ENCODE data around the gene B3GNT8. TPM values are rescaled to one million over a fixed set of nuclear protein-coding genes. Genes with fewer than 3 reads are reported as not detected.
"Not testable (repeated sequence)": the region's sequence is repeated elsewhere in the genome, so short reads cannot be mapped to it uniquely, and the experiment has no call there.

The B3GNT8 gene
- total RNA-seq, 1 experiment from 2014 or later = not detected

GRCh38 chr19:41410336-41411054 is 16.7 kb downstream of the B3GNT8 start:
- BruUV-seq (replicated peaks) = no TSS peak
- POLR2A ChIA-PET (ENCODE audit: unreplicated experiment) = interaction anchor here (1.2 kb wide), 1 partner anchor 29 kb away, joined by 6 read pairs; no protein-coding TSS in a partner anchor
- Histone ChIP-seq H3K79me2 (ENCODE audit: low read depth) (no peaks in the 10 kb centered on the region), H2AFZ (no peak overlapping the region), H3K4me1 (replicated peaks; ENCODE audit: insufficient read depth) (peaks cover 9% of the 10 kb centered on the region), H4K20me1 (ENCODE audit: insufficient read depth) (no peaks in the 10 kb centered on the region), H3K36me3 (ENCODE audit: low read depth) (no peaks in the 10 kb centered on the region), H3K27me3 (ENCODE audit: insufficient read depth, low read depth) (no peaks in the 10 kb centered on the region), H3K9me2 (ENCODE audit: insufficient read depth) (no peaks in the 10 kb centered on the region), H3F3A (ENCODE audit: insufficient read depth, low read depth) (no peaks in the 10 kb centered on the region), H3K4me3 (no peak overlapping the region), H3K4me2 (no peak overlapping the region), H3K9me3 (ENCODE audit: insufficient read depth, low read depth) (no peaks in the 10 kb centered on the region), H3K27ac (no peak overlapping the region)
- no peak for DNase-seq
- intact Hi-C loops (cut with micrococcal nuclease; ENCODE audit: unreplicated experiment) = no loop called here
- CTCF ChIA-PET = interaction anchor here (0.5 kb wide), 1 partner anchor 343 kb away, joined by 3 read pairs; no protein-coding TSS in a partner anchor
- TF ChIP-seq EZH2 (IDR thresholded peaks at IDR 0.05; ENCODE audit: low read depth) (no peak), CTCF (conservative IDR thresholded peaks at IDR 0.05) (no peak)

- peak; percentile 67 to 72 for DNase-seq
- Histone ChIP-seq H3K4me3 (no peak overlapping the region), H3K4me1 (replicated peaks; ENCODE audit: insufficient read depth) (peaks cover 9% of the 10 kb centered on the region), H3K9me2 (ENCODE audit: insufficient read depth) (no peaks in the 10 kb centered on the region), H3K79me2 (ENCODE audit: low read depth) (no peaks in the 10 kb centered on the region), H3K9me3 (ENCODE audit: insufficient read depth, low read depth) (no peaks in the 10 kb centered on the region), H2AFZ (no peak overlapping the region), H3K27ac (no peak overlapping the region), H3K4me2 (no peak overlapping the region), H3K27me3 (ENCODE audit: insufficient read depth, low read depth) (no peaks in the 10 kb centered on the region), H3F3A (ENCODE audit: insufficient read depth, low read depth) (no peaks in the 10 kb centered on the region), H4K20me1 (ENCODE audit: insufficient read depth) (no peaks in the 10 kb centered on the region; the same call in 1 of the 2 replicates), H3K36me3 (ENCODE audit: low read depth) (no peaks in the 10 kb centered on the region)
- POLR2A ChIA-PET (ENCODE audit: unreplicated experiment) = interaction anchor here (0.6 to 1.2 kb wide), 5 partner anchors 30 to 648 kb away, joined by 3 to 37 read pairs (median 6); no protein-coding TSS in a partner anchor
- intact Hi-C loops (cut with micrococcal nuclease; ENCODE audit: unreplicated experiment) = no loop called here
- CTCF ChIA-PET = no interaction called here
- BruUV-seq (replicated peaks) = no TSS peak
- TF ChIP-seq EZH2 (IDR thresholded peaks at IDR 0.05; ENCODE audit: low read depth) = no peak
- TF ChIP-seq CTCF (conservative IDR thresholded peaks at IDR 0.05) = no peak
These were observed 17.9 kb downstream of the B3GNT8 start for GRCh38 chr19:41409288-41409687.

- DNase-seq; BruUV-seq (replicated peaks); H3K27me3 ChIP-seq (ENCODE audit: insufficient read depth, low read depth); H3K4me2 ChIP-seq; H3K4me1 ChIP-seq (replicated peaks; ENCODE audit: insufficient read depth); H3K4me3 ChIP-seq; H3F3A ChIP-seq (ENCODE audit: insufficient read depth, low read depth); intact Hi-C loops (cut with micrococcal nuclease; ENCODE audit: unreplicated experiment); H2AFZ ChIP-seq; H3K27ac ChIP-seq; H3K79me2 ChIP-seq (ENCODE audit: low read depth); H4K20me1 ChIP-seq (ENCODE audit: insufficient read depth); CTCF ChIA-PET; H3K9me2 ChIP-seq (ENCODE audit: insufficient read depth); H3K9me3 ChIP-seq (ENCODE audit: insufficient read depth, low read depth); H3K36me3 ChIP-seq (ENCODE audit: low read depth): not testable (repeated sequence)
- POLR2A ChIA-PET (ENCODE audit: unreplicated experiment) = interaction anchor here (0.7 to 0.8 kb wide), 3 partner anchors 46 to 88 kb away, joined by 3 to 7 read pairs (median 6); no protein-coding TSS in a partner anchor
These were observed 18.3 kb downstream of the B3GNT8 start for GRCh38 chr19:41408846-41409245.

All from PC-9 (cell line).